AG10803 (cell line): ENCODE data around the gene TAPT1.

ENCODE experiments used
- DNase-seq: peaks from one replicate; pipeline ENCODE4 v3.0.0; 2010; ENCODE audit warnings: low read depth
- H3K4me3 ChIP-seq: 2 replicates; pipeline ENCODE4 v1.5.1; 2011; ENCODE audit warnings: mild to moderate bottlenecking, low read length, control low read depth
- CTCF ChIP-seq: conservative IDR thresholded peaks from 2 replicates; pipeline ENCODE4 v1.5.1; 2011; ENCODE audit warnings: mild to moderate bottlenecking, low read length, control low read depth, inconsistent platforms

The TAPT1 gene

GRCh38 chr4:16169490-16169889 is 56.8 kb downstream of the TAPT1 start:
- DNase-seq, result no peak
- H3K4me3 ChIP-seq, result no peak overlapping the region
- TF ChIP-seq CTCF, result no peak

- DNase-seq, result no peak
- no peak for TF ChIP-seq CTCF
- no peak overlapping the region for H3K4me3 ChIP-seq
Measured at GRCh38 chr4:16168710-16169388, 57.4 kb downstream of the TAPT1 start.

GRCh38 chr4:16168144-16168543 is 58.1 kb downstream of the TAPT1 start:
- no peak overlapping the region for H3K4me3 ChIP-seq
- no peak for DNase-seq
- no peak for TF ChIP-seq CTCF

GRCh38 chr4:16165931-16166330 is 60.3 kb downstream of the TAPT1 start:
- no peak overlapping the region for H3K4me3 ChIP-seq

GRCh38 chr4:16162891-16163290 is 63.4 kb downstream of the TAPT1 start:
- no peak for TF ChIP-seq CTCF
- no peak for DNase-seq
- no peak overlapping the region for H3K4me3 ChIP-seq

More at GRCh38 chr4:16165931-16166330, 60.3 kb downstream of the TAPT1 start:
- TF ChIP-seq CTCF, result no peak
- DNase-seq, result no peak

GRCh38 chr4:16161851-16162408 is 64.3 kb downstream of the TAPT1 start:
- no peak for DNase-seq
- H3K4me3 ChIP-seq, result no peak overlapping the region
- TF ChIP-seq CTCF, result no peak

- TF ChIP-seq CTCF, result no peak
- no peak for DNase-seq
- H3K4me3 ChIP-seq, result no peak overlapping the region
Measured at GRCh38 chr4:16160457-16160856, 65.8 kb downstream of the TAPT1 start.
